ENCODE data around the gene AP1S2. TPM values are rescaled to one million over a fixed set of nuclear protein-coding genes. Genes with fewer than 3 reads are reported as not detected.

The AP1S2 gene
- total and polyA plus RNA-seq, 10 of the 15 experiments (the other 5 are each of a cell fraction or from before 2014, with no cell fraction given): 25.6 to 105 (median 50.7) TPM

- WGBS (ENCODE audit: insufficient coverage, insufficient replicate concordance, low lambda C conversion rate, missing lambda C conversion rate): 28% methylated on average over 4 of the region's 4 CpGs
- no peak for DNase-seq (ENCODE audit: low read depth, low spot score)
- in situ Hi-C loops (cut with MboI): no loop called here
- POLR2A ChIA-PET: interaction anchor here (1.3 to 2.9 kb wide), 3 partner anchors 10 to 66 kb away, joined by 3 to 18 read pairs (median 4); partner anchors contain the start of gene ZRSR2
- Histone ChIP-seq H3K4me1 (ENCODE audit: control insufficient read depth, insufficient read depth, low read length) (0 out of 2 replicates have a peak, but pooled peaks cover 3% of the 10 kb centered on the region), H3K4me2 (ENCODE audit: control insufficient read depth, insufficient read depth) (peak overlapping the region; percentile 80), H3K4me3 (0 out of 2 replicates have a peak overlapping the region, but pooled peaks have one; percentile 31), H4K20me1 (ENCODE audit: control insufficient read depth, insufficient read depth) (no peaks in the 10 kb centered on the region), H3K79me2 (ENCODE audit: control insufficient read depth, insufficient read depth, low read length) (peaks cover 21% of the 10 kb centered on the region), H2AFZ (ENCODE audit: control insufficient read depth, low read depth, low read length) (peak overlapping the region; percentile 94), H3K9ac (ENCODE audit: control insufficient read depth, insufficient read depth, low read length) (peak overlapping the region; percentile 53), H3K9me3 (replicated peaks; ENCODE audit: control insufficient read depth, insufficient read depth, low read length) (no peaks in the 10 kb centered on the region), H3K27ac (ENCODE audit: control insufficient read depth, insufficient read depth) (peak overlapping the region; percentile 90), H3K27me3 (replicated peaks in 1 of 2; ENCODE audit: control insufficient read depth in 2 of 2, insufficient read depth in 2 of 2, low read length in 1 of 2) (no peaks in the 10 kb centered on the region), H3K36me3 (ENCODE audit: control insufficient read depth in 2 of 2, insufficient read depth in 2 of 2, low read length in 1 of 2) (no peaks in the 10 kb centered on the region)
- no peak for FAIRE-seq
- TF ChIP-seq JUNB (IDR thresholded peaks at IDR 0.05) (0 out of 2 replicates have a peak, but pooled peaks have one; percentile 0), LARP7 (IDR thresholded peaks at IDR 0.05) (no peak), SPI1 (IDR thresholded peaks at IDR 0.05; ENCODE audit: borderline replicate concordance, insufficient read depth, low read depth, low read length) (no peak), RB1 (IDR thresholded peaks at IDR 0.05; ENCODE audit: borderline replicate concordance) (no peak), YBX1 (IDR thresholded peaks at IDR 0.05) (no peak), HDGF (IDR thresholded peaks at IDR 0.05) (no peak)
- intact Hi-C loops (cut with micrococcal nuclease; ENCODE audit: unreplicated experiment): loop anchor here (10.0 kb wide), 1 partner anchor 359 kb away; no protein-coding TSS in a partner anchor
- peak; percentile 6 for ATAC-seq
- SMC1A ChIA-PET (ENCODE audit: uncharacterized antibody, unreplicated experiment): interaction anchor here (1.0 to 3.0 kb wide), 10 partner anchors 9 to 282 kb away, joined by 3 to 16 read pairs (median 3); no protein-coding TSS in a partner anchor
- CTCF ChIA-PET: interaction anchor here (0.6 to 1.8 kb wide), 6 partner anchors 27 to 283 kb away, joined by 3 to 6 read pairs (median 4); no protein-coding TSS in a partner anchor
- RAD21 ChIA-PET (ENCODE audit: unreplicated experiment): interaction anchor here (0.5 to 3.1 kb wide), 6 partner anchors 9 to 167 kb away, joined by 3 to 20 read pairs (median 3); no protein-coding TSS in a partner anchor
- BruUV-seq (replicated peaks): no TSS peak
These were observed 1.6 kb upstream of the AP1S2 start for GRCh38 chrX:15856222-15856587.

All from GM12878 (cell line).